Measurements from ENCODE around the gene ASIC5. TPM values are rescaled to one million over a fixed set of nuclear protein-coding genes. Genes with fewer than 3 reads are reported as not detected.
"Not testable (repeated sequence)": the region's sequence is repeated elsewhere in the genome, so short reads cannot be mapped to it uniquely, and the experiment has no call there.

The ASIC5 gene
- polyA plus RNA-seq, 2 donors: not detected

DNA sequence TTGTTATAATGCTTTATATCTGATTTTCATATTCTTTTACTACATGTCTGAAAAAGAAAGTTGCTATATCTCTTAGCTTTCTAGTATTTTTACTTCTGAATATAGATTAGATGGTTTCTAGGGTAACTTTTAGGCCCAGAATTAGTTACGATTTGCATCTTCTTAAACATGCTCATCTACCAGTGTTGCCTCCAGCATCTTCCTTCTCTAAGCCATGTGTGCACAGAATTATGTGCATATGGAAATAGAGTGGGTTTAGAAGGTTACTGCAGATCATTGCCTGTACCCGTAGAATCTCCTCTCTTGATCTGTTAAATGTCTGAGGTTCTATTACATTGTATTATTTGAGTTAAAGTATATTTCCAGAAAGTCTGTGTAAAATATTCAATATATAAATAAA is 34.9 kb upstream of the ASIC5 start:
- H3K4me1 ChIP-seq (ENCODE audit: control insufficient read depth in 2 of 2, insufficient read depth in 2 of 2, low read length in 1 of 2): no peaks in the 10 kb centered on the region
- H3K27me3 ChIP-seq (ENCODE audit: control insufficient read depth in 1 of 2, insufficient read depth in 2 of 2, low read length in 2 of 2): no peaks in the 10 kb centered on the region
- H3K36me3 ChIP-seq (ENCODE audit: control insufficient read depth in 2 of 2, insufficient read depth in 2 of 2, low read length in 1 of 2): no peaks in the 10 kb centered on the region
- WGBS, 2 donors: 89% methylated on average over 2 of the region's 2 CpGs
- no peak overlapping the region for H3K4me3 ChIP-seq (ENCODE audit: low read depth in 1 of 2, low read length in 2 of 2)
- no peaks in the 10 kb centered on the region for H3K9me3 ChIP-seq (ENCODE audit: control insufficient read depth in 2 of 2, insufficient read depth in 1 of 2, low read depth in 1 of 2, low read length in 1 of 2)
- H3K27ac ChIP-seq (ENCODE audit: low read depth in 2 of 2, low read length in 1 of 2): no peak overlapping the region

DNA sequence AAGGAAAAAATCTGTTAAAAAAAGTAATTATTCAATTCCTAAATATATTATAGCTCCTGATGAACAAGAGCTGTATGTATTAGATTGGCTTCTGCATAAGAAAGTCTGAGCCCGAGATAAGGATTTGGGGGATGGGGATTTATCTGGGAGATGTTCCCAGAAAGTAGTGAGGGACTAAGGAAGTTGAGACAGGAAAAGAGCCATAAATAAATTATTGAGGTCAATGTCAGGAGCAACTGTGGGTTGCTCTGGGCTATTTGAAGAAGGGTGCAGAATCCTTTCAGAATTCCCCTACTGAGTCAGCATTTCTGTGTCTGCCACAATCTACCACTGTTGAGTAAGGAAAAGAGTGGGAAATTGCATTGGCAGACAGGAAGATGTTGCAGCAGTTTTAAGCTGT is 34.3 kb upstream of the ASIC5 start:
- Histone ChIP-seq H3K9me3 (ENCODE audit: control insufficient read depth in 2 of 2, insufficient read depth in 1 of 2, low read depth in 1 of 2, low read length in 1 of 2) (no peaks in the 10 kb centered on the region), H3K4me1 (ENCODE audit: control insufficient read depth in 2 of 2, insufficient read depth in 2 of 2, low read length in 1 of 2) (no peaks in the 10 kb centered on the region), H3K4me3 (ENCODE audit: low read depth in 1 of 2, low read length in 2 of 2) (no peak overlapping the region), H3K36me3 (ENCODE audit: control insufficient read depth in 2 of 2, insufficient read depth in 2 of 2, low read length in 1 of 2) (no peaks in the 10 kb centered on the region), H3K27me3 (ENCODE audit: control insufficient read depth in 1 of 2, insufficient read depth in 2 of 2, low read length in 2 of 2) (no peaks in the 10 kb centered on the region), H3K27ac (ENCODE audit: low read depth in 2 of 2, low read length in 1 of 2) (no peak overlapping the region)
- 15 to 36% methylated on average over 1 of the region's 1 CpG for WGBS, 2 donors

DNA sequence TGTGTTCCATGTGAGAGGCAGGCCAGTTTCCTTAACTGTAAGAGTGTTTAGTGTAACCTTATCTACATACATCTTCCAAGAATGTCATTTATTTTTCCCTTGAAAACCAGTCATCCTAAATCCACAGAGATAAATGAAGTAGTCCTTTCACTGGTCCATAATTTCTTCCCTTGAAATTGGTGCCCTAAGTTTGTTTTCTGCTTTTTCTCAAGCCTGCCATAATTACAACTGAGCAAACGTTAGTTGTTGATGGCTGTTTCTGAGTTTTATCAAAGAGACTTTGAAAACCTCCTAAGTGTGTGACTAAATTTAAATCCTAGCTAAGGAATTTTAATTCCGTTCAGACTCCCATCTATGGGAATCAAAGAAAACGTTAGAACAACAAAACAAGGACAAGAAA is 33.8 kb upstream of the ASIC5 start:
- Histone ChIP-seq H3K4me1 (ENCODE audit: control insufficient read depth in 2 of 2, insufficient read depth in 2 of 2, low read length in 1 of 2) (no peaks in the 10 kb centered on the region), H3K27me3 (ENCODE audit: control insufficient read depth in 1 of 2, insufficient read depth in 2 of 2, low read length in 2 of 2) (no peaks in the 10 kb centered on the region), H3K9me3 (ENCODE audit: control insufficient read depth in 2 of 2, insufficient read depth in 1 of 2, low read depth in 1 of 2, low read length in 1 of 2) (no peaks in the 10 kb centered on the region), H3K27ac (ENCODE audit: low read depth in 2 of 2, low read length in 1 of 2) (no peak overlapping the region), H3K36me3 (ENCODE audit: control insufficient read depth in 2 of 2, insufficient read depth in 2 of 2, low read length in 1 of 2) (no peaks in the 10 kb centered on the region), H3K4me3 (ENCODE audit: low read depth in 1 of 2, low read length in 2 of 2) (no peak overlapping the region)
- 13 to 18% methylated on average over 3 of the region's 3 CpGs for WGBS, 2 donors

DNA sequence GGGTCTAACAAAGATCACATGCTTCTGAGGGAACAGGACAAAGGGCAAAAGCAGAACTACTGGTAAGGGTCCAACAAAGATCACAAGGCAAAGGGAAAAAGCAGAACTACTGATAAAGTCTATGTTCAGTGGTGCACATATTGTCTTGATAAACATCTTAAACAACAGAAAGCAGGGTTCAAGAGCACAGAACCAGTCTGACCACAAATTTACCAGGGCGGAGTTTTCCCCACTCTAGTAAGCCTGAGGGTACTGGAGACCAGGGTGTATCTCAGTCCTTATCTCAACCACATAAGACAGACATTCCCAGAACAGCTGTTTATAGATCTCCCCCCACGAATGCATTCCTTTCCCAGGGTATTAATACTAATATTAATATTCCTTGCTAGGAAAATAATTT is 32.3 kb upstream of the ASIC5 start:
- not testable (repeated sequence) for H3K36me3 ChIP-seq (ENCODE audit: control insufficient read depth in 2 of 2, insufficient read depth in 2 of 2, low read length in 1 of 2); H3K4me1 ChIP-seq (ENCODE audit: control insufficient read depth in 2 of 2, insufficient read depth in 2 of 2, low read length in 1 of 2); H3K27ac ChIP-seq (ENCODE audit: low read depth in 2 of 2, low read length in 1 of 2); H3K9me3 ChIP-seq (ENCODE audit: control insufficient read depth in 2 of 2, insufficient read depth in 1 of 2, low read depth in 1 of 2, low read length in 1 of 2); H3K27me3 ChIP-seq (ENCODE audit: control insufficient read depth in 1 of 2, insufficient read depth in 2 of 2, low read length in 2 of 2); H3K4me3 ChIP-seq (ENCODE audit: low read depth in 1 of 2, low read length in 2 of 2)
- WGBS, 2 donors: 84 to 90% methylated on average over 2 of the region's 2 CpGs

DNA sequence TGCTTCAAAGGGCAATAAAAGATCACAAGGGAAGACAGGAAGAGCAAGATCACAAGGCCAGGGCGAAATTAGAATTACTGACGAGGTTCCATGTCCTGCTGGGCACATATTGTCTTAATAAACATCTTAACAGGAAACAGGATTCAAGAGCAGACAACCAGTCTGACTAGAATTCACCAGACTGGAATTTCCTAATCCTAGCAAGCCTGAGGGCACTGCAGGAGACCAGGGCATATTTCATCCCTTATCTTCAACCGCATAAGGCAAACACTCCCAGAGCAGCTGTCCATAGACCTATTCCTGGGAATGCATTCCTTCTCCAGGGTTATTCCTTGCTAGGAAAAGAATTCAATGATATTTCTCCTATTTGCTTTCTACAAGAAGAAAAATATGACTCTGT is 25.0 kb upstream of the ASIC5 start:
- WGBS, 2 donors: 65% methylated on average over 3 of the region's 3 CpGs
- no peak overlapping the region for H3K4me3 ChIP-seq (ENCODE audit: low read depth in 1 of 2, low read length in 2 of 2)
- no peaks in the 10 kb centered on the region for H3K36me3 ChIP-seq (ENCODE audit: control insufficient read depth in 2 of 2, insufficient read depth in 2 of 2, low read length in 1 of 2)
- no peaks in the 10 kb centered on the region for H3K9me3 ChIP-seq (ENCODE audit: control insufficient read depth in 2 of 2, insufficient read depth in 1 of 2, low read depth in 1 of 2, low read length in 1 of 2)
- H3K27me3 ChIP-seq (ENCODE audit: control insufficient read depth in 1 of 2, insufficient read depth in 2 of 2, low read length in 2 of 2): no peaks in the 10 kb centered on the region
- H3K27ac ChIP-seq (ENCODE audit: low read depth in 2 of 2, low read length in 1 of 2): no peak overlapping the region
- H3K4me1 ChIP-seq (ENCODE audit: control insufficient read depth in 2 of 2, insufficient read depth in 2 of 2, low read length in 1 of 2): no peaks in the 10 kb centered on the region

DNA sequence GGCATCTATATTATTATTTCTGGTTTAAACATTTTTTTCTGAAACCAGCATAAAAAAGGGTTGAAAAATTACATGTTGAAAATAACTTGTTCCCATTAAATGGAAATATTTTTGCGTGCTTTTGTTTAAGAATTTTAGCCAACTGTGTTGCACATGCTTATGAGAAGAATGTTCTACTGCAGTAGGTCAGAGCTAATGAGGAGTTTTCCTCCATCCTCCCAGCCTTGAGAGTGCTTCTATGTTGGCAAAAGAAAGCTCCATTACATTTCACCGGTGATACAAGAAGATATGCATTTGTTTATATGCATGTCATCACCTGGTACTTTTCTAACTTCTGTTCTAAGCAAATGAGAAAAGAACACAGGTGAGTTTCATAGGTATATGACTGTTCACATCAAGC is 23.9 kb upstream of the ASIC5 start:
- 79 to 86% methylated on average over 2 of the region's 2 CpGs for WGBS, 2 donors
- Histone ChIP-seq H3K27me3 (ENCODE audit: control insufficient read depth in 1 of 2, insufficient read depth in 2 of 2, low read length in 2 of 2) (no peaks in the 10 kb centered on the region), H3K4me1 (ENCODE audit: control insufficient read depth in 2 of 2, insufficient read depth in 2 of 2, low read length in 1 of 2) (no peaks in the 10 kb centered on the region), H3K9me3 (ENCODE audit: control insufficient read depth in 2 of 2, insufficient read depth in 1 of 2, low read depth in 1 of 2, low read length in 1 of 2) (no peaks in the 10 kb centered on the region), H3K4me3 (ENCODE audit: low read depth in 1 of 2, low read length in 2 of 2) (no peak overlapping the region), H3K36me3 (ENCODE audit: control insufficient read depth in 2 of 2, insufficient read depth in 2 of 2, low read length in 1 of 2) (no peaks in the 10 kb centered on the region), H3K27ac (ENCODE audit: low read depth in 2 of 2, low read length in 1 of 2) (no peak overlapping the region)

DNA sequence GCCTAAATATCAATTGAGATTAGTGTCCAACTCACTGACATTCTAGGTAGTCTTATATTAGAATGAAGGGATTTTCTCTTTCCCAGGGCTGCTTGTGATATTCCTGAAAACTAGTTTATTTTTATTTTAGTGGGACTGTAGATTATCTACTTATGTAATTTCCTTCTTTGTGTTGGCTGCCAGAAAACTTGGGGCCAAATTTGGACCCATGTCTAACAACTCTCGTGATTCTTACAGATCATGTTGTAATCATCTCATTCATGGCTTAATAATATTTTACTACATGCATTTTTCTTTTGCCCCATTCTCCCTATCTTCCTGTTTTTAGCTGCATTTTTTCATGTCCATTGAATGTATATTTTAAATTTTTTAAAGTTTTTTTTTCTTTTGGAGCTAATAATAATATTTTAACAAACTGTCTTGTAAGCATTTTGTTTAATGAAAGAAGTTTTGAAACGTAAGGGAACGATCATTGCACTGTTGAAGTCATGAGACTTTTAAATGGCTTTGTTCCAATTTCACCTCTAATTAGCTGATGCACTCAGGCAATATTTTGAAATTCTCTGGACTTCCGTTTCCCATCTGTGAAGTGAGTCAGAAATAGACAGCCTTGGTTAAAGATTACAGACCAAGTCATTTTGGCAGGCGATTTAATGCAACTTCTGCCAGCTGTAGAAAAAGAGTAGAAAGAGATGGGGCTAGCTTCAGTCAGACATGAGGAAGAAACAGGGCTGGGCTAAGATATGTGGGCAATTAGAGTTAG is 23.1 kb upstream of the ASIC5 start:
- Histone ChIP-seq H3K36me3 (ENCODE audit: control insufficient read depth in 2 of 2, insufficient read depth in 2 of 2, low read length in 1 of 2) (no peaks in the 10 kb centered on the region), H3K27me3 (ENCODE audit: control insufficient read depth in 1 of 2, insufficient read depth in 2 of 2, low read length in 2 of 2) (no peaks in the 10 kb centered on the region), H3K9me3 (ENCODE audit: control insufficient read depth in 2 of 2, insufficient read depth in 1 of 2, low read depth in 1 of 2, low read length in 1 of 2) (no peaks in the 10 kb centered on the region), H3K4me3 (ENCODE audit: low read depth in 1 of 2, low read length in 2 of 2) (no peak overlapping the region), H3K27ac (ENCODE audit: low read depth in 2 of 2, low read length in 1 of 2) (no peak overlapping the region), H3K4me1 (ENCODE audit: control insufficient read depth in 2 of 2, insufficient read depth in 2 of 2, low read length in 1 of 2) (no peaks in the 10 kb centered on the region)
- WGBS, 2 donors: 22 to 28% methylated on average over 5 of the region's 5 CpGs

DNA sequence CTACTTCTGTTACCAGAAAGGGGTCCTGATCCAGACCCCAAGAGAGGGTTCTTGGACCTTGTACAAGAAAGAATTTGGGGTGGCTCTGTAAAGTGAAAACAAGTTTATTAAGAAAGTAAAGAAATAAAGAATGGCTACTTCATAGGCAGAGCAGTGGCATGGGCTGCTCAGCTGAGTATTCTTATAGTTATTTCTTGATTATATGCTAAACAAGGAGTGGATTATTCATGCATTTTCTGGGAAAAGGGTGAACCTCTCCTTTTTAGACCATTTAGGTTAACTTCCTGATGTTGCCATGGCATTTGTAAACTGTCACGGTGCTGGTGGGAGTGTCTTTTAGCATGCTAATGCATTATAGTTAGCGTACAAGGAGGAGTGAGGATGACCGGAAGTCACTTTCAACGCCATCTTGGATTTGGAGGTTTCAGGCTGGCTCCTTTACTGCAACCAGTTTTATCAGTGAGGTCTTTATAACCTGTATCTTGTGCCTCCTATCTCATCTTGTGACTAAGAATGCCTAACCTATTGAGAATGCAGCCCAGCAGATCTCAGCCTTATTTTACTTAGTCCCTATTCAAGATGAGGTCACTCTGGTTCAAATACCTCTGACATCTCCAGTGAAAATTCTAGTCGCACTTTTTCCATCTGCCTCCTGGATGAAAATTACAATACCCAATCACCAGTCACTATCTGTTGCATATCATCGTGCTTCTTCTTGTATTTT is 21.9 kb upstream of the ASIC5 start:
- Histone ChIP-seq H3K4me1 (ENCODE audit: control insufficient read depth in 2 of 2, insufficient read depth in 2 of 2, low read length in 1 of 2) (no peaks in the 10 kb centered on the region), H3K36me3 (ENCODE audit: control insufficient read depth in 2 of 2, insufficient read depth in 2 of 2, low read length in 1 of 2) (no peaks in the 10 kb centered on the region), H3K9me3 (ENCODE audit: control insufficient read depth in 2 of 2, insufficient read depth in 1 of 2, low read depth in 1 of 2, low read length in 1 of 2) (no peaks in the 10 kb centered on the region), H3K4me3 (ENCODE audit: low read depth in 1 of 2, low read length in 2 of 2) (no peak overlapping the region), H3K27ac (ENCODE audit: low read depth in 2 of 2, low read length in 1 of 2) (no peak overlapping the region), H3K27me3 (ENCODE audit: control insufficient read depth in 1 of 2, insufficient read depth in 2 of 2, low read length in 2 of 2) (no peaks in the 10 kb centered on the region)
- 61 to 64% methylated on average over 6 of the region's 6 CpGs for WGBS, 2 donors

DNA sequence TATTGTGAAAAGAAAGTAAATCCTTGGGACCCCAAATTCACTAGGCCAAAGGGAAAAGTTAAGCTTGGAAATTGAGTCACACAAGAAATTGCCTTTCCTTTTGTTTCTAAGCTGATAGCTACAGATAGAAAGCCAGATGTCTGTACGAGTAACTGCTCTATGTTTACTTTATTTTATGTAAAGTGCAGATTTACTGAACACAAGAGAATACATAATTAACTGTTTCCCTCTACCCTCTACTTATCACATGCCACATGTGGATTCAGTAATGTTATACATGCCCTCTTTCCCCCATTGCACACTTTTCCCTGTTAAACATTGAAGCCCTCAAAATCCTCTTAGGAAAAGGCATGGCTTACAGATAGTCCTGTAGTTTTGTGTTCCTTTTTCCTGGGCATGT is 21.0 kb upstream of the ASIC5 start:
- Histone ChIP-seq H3K27me3 (ENCODE audit: control insufficient read depth in 1 of 2, insufficient read depth in 2 of 2, low read length in 2 of 2) (no peaks in the 10 kb centered on the region), H3K27ac (ENCODE audit: low read depth in 2 of 2, low read length in 1 of 2) (no peak overlapping the region), H3K4me1 (ENCODE audit: control insufficient read depth in 2 of 2, insufficient read depth in 2 of 2, low read length in 1 of 2) (no peaks in the 10 kb centered on the region), H3K4me3 (ENCODE audit: low read depth in 1 of 2, low read length in 2 of 2) (no peak overlapping the region), H3K36me3 (ENCODE audit: control insufficient read depth in 2 of 2, insufficient read depth in 2 of 2, low read length in 1 of 2) (no peaks in the 10 kb centered on the region), H3K9me3 (ENCODE audit: control insufficient read depth in 2 of 2, insufficient read depth in 1 of 2, low read depth in 1 of 2, low read length in 1 of 2) (no peaks in the 10 kb centered on the region)
- WGBS, 2 donors: 65 to 68% methylated on average over 1 of the region's 1 CpG

DNA sequence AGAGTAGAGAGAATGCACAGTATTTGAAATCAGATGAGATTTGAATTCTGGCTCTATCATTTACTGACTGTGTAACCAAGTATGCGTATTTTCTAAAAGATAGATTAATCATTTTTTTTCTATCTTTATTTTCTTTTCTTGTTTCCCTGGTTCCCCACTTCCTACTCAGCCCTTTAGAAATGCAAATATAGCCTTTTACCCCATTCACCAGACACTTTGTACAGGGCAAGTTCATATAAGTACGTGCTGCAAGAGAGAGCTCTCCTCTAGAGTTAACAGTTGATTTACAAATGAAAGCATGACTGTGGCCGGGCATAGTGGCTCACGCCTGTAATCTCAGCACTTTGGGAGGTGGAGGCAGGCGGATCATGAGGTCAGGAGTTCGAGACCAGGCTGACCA is 19.6 kb upstream of the ASIC5 start:
- no peaks in the 10 kb centered on the region for H3K4me1 ChIP-seq (ENCODE audit: control insufficient read depth in 2 of 2, insufficient read depth in 2 of 2, low read length in 1 of 2)

More for the DNA sequence above, 19.6 kb upstream of the ASIC5 start:
- Histone ChIP-seq H3K36me3 (ENCODE audit: control insufficient read depth in 2 of 2, insufficient read depth in 2 of 2, low read length in 1 of 2) (no peaks in the 10 kb centered on the region), H3K27me3 (ENCODE audit: control insufficient read depth in 1 of 2, insufficient read depth in 2 of 2, low read length in 2 of 2) (no peaks in the 10 kb centered on the region), H3K27ac (ENCODE audit: low read depth in 2 of 2, low read length in 1 of 2) (no peak overlapping the region), H3K4me3 (ENCODE audit: low read depth in 1 of 2, low read length in 2 of 2) (no peak overlapping the region), H3K9me3 (ENCODE audit: control insufficient read depth in 2 of 2, insufficient read depth in 1 of 2, low read depth in 1 of 2, low read length in 1 of 2) (no peaks in the 10 kb centered on the region)
- WGBS, 2 donors: 57 to 67% methylated on average over 6 of the region's 6 CpGs

Measured in esophagus (tissue), 2 donors.